HEK293 (cell line): ENCODE data around the gene ST6GALNAC1.

Experiments
- CTCF ChIP-seq: fragments of 450-650 bp; formaldehyde crosslinking; IDR thresholded peaks from 2 replicates; pipeline ENCODE4 v1.5.1; 2016; ENCODE audit warnings: missing biosample characterization, missing genetic modification characterization
- HOXD13 ChIP-seq: sonication (generic); formaldehyde crosslinking; IDR thresholded peaks from 2 replicates; pipeline ENCODE4 v1.8.0; 2022; ENCODE audit warnings: missing genetic modification reagents, borderline replicate concordance
- ZNF23 ChIP-seq: fragments of 450-650 bp; formaldehyde crosslinking; IDR thresholded peaks from 2 replicates; pipeline ENCODE4 v1.5.1; 2016; ENCODE audit warnings: missing biosample characterization, missing genetic modification characterization, borderline replicate concordance
- TF ChIP-seq, protein P1 (sequence below): fragments of 450-650 bp; IDR thresholded peaks from 2 replicates; pipeline ENCODE4 v1.5.1; 2018; ENCODE audit warnings: missing biosample characterization, mild to moderate bottlenecking, missing genetic modification characterization

GRCh38 chr17:76625496-76625895, 18.1 kb downstream of the ST6GALNAC1 start:
- TF ChIP-seq CTCF (tag by site-specific recombination): no peak
- TF ChIP-seq, protein P1, sequence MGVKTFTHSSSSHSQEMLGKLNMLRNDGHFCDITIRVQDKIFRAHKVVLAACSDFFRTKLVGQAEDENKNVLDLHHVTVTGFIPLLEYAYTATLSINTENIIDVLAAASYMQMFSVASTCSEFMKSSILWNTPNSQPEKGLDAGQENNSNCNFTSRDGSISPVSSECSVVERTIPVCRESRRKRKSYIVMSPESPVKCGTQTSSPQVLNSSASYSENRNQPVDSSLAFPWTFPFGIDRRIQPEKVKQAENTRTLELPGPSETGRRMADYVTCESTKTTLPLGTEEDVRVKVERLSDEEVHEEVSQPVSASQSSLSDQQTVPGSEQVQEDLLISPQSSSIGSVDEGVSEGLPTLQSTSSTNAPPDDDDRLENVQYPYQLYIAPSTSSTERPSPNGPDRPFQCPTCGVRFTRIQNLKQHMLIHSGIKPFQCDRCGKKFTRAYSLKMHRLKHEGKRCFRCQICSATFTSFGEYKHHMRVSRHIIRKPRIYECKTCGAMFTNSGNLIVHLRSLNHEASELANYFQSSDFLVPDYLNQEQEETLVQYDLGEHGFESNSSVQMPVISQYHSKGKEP (tag by site-specific recombination): no peak
- no peak for TF ChIP-seq ZNF23 (tag by site-specific recombination)
- TF ChIP-seq HOXD13 (CRISPR knock-in tag): no peak
